Renal cortex interstitium (tissue), 11 donors: ENCODE results near the gene TRIM26. TPM values are rescaled to one million over a fixed set of nuclear protein-coding genes. Genes with fewer than 3 reads are reported as not detected.
A peak's percentile ranks its signal among the peaks of the same experiment; 100 is the strongest.
"Not testable (repeated sequence)": the region's sequence is repeated elsewhere in the genome, so short reads cannot be mapped to it uniquely, and the experiment has no call there.

Experiments used
- DNase-seq, 11 donors: peaks; one replicate each; pipeline ENCODE4 v3.0.0-alpha.2; 2013; ENCODE audit warnings: low read depth in 9 of 11, low spot score in 4 of 11; ENCODE audit errors: extremely low read depth in 1 of 11
- polyA plus RNA-seq, 3 donors: library from polyadenylated mRNA; unstranded; fragments of 120-200 nt; gene quantifications; one replicate each; pipeline ENCODE4 v1.2.1, GENCODE V29; 2013; ENCODE audit not compliant: insufficient read length in 3 of 3

Gene TRIM26
- polyA plus RNA-seq, 3 donors = 34.4 to 37.1 (median 36.9) TPM

DNA sequence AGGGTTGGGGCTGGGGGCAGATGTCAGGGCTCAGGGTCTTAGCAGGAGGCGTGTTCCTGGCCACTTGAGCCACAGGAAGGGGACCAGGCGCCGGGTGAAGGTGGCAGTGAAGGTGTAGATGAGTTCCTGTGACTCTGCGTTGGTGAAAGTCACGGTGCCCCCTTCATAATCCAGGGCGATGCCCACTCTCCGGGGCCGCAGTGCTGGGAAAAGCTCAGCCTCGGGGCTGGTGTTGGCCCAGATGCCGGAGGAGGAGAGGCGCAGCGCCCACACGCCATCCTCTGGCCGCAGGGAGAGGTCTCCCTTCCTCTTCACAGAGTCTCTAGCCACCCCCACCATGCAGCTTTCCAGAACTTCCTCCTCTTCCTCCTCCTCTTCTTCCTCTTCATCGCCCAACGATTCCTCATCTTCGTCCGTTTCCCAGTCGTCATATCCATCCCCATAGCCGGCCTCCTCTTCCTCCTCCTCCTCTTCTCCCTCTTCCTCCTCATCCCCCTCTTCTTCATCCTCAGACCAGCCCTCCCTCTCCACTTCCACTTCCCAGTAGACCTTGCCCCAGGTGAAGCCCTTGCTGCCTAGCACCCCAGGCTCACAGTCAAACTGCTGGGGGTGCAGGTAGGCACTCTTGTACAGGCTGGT lies 27.2 kb downstream of the TRIM26 start:
- no peak for DNase-seq

- no peak for DNase-seq
These were observed 28.7 kb downstream of the TRIM26 start for GRCh38 chr6:30184417-30185031.

GRCh38 chr6:30180145-30180544 lies 33.1 kb downstream of the TRIM26 start:
- no peak for DNase-seq

DNA sequence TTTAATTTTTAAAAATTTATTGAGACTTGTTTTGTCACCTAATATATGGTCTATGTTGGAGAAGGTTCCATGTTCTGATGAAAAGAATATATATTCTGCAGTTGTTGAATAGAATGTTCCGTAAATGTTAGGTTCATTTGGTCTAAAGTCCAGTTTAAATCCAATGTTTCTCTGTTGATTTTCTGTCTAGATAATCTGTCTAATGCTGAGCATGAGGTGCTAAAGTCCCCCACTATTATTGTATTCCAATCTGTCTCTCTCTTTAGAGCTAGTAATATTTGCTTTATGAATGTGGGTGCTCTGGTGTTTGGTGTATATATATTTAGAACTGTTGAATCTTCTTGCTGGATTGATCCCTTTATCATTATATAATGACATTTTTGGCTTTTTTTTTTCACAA lies 34.4 kb downstream of the TRIM26 start:
- no peak for DNase-seq

- DNase-seq = no peak
These were observed 37.4 kb downstream of the TRIM26 start for GRCh38 chr6:30175765-30176164.

GRCh38 chr6:30172681-30173080 lies 40.5 kb downstream of the TRIM26 start:
- DNase-seq = no peak

DNA sequence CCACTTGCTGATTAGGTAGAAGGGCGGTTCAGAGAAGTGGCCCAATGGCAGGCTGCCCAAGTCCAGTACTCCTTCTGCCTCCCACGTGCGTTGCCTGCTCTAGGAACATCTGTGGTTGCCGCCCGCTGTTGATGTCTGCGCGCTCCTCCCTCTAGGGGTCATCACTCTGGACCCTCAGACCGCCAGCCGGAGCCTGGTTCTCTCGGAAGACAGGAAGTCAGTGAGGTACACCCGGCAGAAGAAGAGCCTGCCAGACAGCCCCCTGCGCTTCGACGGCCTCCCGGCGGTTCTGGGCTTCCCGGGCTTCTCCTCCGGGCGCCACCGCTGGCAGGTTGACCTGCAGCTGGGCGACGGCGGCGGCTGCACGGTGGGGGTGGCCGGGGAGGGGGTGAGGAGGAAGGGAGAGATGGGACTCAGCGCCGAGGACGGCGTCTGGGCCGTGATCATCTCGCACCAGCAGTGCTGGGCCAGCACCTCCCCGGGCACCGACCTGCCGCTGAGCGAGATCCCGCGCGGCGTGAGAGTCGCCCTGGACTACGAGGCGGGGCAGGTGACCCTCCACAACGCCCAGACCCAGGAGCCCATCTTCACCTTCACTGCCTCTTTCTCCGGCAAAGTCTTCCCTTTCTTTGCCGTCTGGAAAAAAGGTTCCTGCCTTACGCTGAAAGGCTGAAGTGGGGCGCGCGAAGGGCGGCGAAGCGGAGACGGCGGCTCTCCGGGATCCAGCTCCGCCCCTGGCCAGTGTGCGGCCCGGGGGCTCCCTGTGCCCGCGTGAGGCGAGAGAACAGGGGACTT lies 41.3 kb downstream of the TRIM26 start:
- DNase-seq = peak in 3 of 11 donors; percentile 18 to 29 (median 26)

DNA sequence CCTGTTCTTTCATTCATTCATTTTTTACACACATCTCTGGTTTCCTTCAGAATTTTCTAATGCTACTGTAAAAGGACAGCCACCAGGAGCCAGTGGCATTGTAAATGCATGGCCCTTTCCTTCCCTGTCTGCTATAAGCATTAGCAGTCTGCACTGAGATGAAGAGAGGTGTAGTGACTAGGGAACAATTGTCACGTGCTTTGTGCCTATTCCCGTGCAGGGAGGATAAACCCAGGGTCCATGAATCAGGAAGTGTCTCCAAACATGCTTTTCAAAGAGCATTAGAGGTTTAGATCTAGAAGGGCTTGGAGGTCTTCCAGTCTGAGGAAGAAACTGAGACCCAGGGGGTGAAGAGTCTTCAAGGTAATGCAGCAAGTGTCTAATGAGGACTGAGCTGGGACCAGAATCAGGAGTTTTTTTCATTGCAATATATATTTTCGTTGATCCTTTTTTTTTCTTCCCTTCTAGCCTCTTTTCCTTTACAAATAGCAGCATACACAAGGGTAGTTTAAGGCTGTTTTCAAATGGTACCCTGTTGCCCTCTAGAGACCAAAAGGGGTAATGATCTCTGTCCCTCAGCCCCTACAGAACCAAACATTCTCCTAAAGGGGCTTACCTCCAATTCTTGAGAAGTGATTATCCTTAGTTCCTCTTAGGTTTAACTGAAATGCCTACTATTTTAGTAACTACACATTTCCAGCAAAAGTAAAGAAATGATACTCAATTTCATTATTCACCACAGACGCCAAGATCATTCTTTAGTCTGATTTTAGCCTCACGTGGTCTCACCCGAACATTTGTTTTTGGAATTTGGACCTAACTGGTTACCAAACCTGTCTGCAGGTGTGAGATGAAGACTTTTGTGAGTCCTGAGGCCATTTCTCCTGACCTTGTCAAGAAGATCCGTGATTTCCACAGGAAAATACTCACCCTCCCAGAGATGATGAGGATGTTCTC lies 43.3 kb downstream of the TRIM26 start:
- peak in 3 of 11 donors; percentile 15 to 43 (median 43) for DNase-seq

GRCh38 chr6:30168741-30169140 lies 44.5 kb downstream of the TRIM26 start:
- DNase-seq = no peak

DNA sequence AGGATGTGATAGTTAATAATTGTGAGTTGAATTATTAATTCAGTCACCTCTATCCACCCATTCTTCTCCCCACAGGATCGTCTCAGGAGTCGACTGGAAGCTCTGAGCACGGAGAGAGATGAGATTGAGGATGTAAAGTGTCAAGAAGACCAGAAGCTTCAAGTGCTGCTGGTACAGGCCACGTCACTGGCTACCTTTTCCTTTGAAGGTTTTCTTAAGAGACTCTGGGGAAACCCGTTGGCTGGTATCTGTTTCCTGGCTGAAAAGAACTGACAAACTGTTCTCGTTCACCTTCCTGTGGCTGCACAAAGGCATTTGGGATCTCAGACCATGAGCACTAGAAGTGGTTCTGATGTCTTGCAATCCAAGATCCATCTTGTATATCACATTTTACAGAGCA lies 46.1 kb downstream of the TRIM26 start:
- no peak for DNase-seq

DNA sequence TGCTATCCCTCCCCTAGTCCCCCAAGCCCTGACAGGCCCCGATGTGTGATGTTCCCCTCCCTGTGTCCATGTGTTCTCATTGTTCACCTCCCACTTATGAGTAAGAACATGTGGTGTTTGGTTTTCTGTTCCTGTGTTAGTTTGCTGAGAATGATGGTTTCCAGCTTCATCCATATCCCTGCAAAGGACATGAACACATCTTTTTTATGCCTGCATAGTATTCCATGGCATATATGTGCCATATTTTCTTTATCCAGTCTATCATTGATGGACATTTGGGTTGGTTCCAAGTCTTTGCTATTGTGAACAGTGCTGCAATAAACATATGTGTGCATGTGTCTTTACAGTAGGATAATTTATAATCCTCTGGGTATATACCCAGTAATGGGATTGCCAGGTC lies 48.0 kb downstream of the TRIM26 start:
- not testable (repeated sequence) for DNase-seq

GRCh38 chr6:30164714-30165113 lies 48.5 kb downstream of the TRIM26 start:
- DNase-seq = no peak

GRCh38 chr6:30163918-30164654 lies 49.1 kb downstream of the TRIM26 start:
- DNase-seq = no peak

GRCh38 chr6:30163090-30163917 lies 49.9 kb downstream of the TRIM26 start, which contains the start of gene TRIM15:
TRIM15 (plus strand) TSS chr6:30163546; CDS start chr6:30163685, 139 bp downstream.
- no peak for DNase-seq

DNA sequence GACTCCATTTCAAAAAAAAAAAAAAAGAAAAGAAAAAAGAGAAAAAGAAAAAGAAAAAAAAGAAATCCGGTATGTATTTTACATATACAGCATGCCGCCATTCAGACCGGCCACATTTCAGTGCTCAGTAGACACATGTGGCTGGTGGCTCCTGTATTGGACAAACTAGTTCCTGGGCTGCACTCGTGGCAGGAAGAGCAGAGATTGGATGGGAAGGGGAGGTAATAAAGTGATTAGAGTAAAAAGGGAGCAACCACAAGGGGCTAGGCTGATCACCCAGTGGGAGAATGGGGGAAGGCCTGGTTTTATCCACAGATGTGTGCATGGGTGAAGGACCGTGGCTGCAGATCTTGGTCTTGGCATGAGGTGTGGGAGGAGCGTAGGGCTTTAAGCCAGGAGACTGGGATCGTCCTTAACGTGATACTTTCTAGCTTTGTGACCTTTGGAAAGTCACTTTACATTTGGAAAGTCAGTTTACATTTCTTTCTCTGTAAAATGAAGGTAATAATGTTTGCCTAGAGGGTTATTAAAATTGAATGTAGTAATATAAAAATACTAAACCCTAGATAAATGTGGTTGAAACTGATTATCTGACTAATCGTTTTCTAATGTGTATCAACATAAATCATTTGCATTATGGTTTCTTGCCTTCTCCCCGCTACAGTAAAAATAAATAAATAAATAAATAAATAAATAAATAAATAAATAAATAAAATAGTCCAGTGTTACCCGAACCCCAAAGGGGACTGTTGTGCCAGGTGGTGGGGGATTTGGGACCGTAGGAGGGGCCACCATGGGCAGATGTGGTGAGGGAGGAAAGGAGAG lies 50.7 kb downstream of the TRIM26 start:
- DNase-seq = no peak

DNA sequence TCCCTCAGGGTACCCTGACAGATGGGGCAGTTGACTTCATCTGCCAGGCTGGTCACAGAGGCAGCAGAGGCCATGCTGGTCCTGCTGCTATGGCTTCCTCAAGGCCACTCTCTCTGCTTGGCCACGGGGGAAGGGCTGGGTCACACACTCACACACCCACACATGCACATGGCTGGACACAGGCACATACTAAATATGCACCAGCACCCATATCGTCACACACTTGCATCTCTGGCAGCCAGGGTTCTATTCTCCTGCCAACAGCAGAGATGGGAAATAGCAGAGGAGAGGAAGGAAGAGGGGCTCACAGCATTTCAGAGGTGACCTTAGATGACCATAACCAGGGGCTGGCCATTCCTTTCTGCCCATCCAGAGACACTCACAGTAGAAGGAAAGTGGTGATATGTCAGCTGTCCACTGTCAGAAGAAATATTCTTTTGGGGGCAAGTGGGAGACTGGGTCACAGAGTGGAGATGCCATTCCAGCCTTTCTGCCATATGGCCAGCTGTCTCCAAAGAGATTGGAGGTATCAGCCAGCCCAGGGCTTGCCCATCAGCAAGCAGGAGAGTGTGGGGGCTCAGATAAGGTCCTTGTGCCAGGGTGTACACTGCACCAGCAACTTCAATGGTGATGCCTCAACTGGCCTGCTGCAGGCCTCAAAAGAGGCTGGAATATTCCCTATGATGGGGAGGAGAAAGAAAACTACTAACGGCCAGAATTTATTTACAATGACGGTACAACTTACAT lies 52.2 kb downstream of the TRIM26 start, which contains the start of gene TRIM10:
Gene TRIM10 (minus strand): TSS at position 427 of the 747 bp plus-strand sequence. CDS start 353 bp downstream, at position 74.
- DNase-seq = no peak
